Measurements from ENCODE around the gene ITPR2.
A peak's percentile ranks its signal among the peaks of the same experiment; 100 is the strongest.

Gene ITPR2

GRCh38 chr12:26402648-26403047 is 430.3 kb downstream of the ITPR2 start:
- TF ChIP-seq CTCF (IDR thresholded peaks at IDR 0.05; ENCODE audit: unreplicated experiment in 3 of 3) = peak in 1 of 3 experiments; percentile 23
- Mint-ChIP-seq H3K27me3 (ENCODE audit: low read depth) (no peaks in the 10 kb centered on the region), H3K27ac (no peak overlapping the region), H3K4me1 (peaks cover 9% of the 10 kb centered on the region), H3K4me3 (no peak overlapping the region), H3K9me3 (no peaks in the 10 kb centered on the region), H3K36me3 (ENCODE audit: low read depth) (no peaks in the 10 kb centered on the region)

GRCh38 chr12:26401874-26402273 is 431.1 kb downstream of the ITPR2 start:
- Mint-ChIP-seq H3K36me3 (ENCODE audit: low read depth) (no peaks in the 10 kb centered on the region), H3K9me3 (no peaks in the 10 kb centered on the region), H3K27me3 (ENCODE audit: low read depth) (no peaks in the 10 kb centered on the region), H3K27ac (no peak overlapping the region), H3K4me3 (no peak overlapping the region), H3K4me1 (peaks cover 5% of the 10 kb centered on the region)
- TF ChIP-seq CTCF (IDR thresholded peaks at IDR 0.05; ENCODE audit: unreplicated experiment in 3 of 3) = no peak

GRCh38 chr12:26400627-26401026 is 432.4 kb downstream of the ITPR2 start:
- no peaks in the 10 kb centered on the region for H3K4me1 Mint-ChIP-seq

GRCh38 chr12:26399381-26399780 is 433.6 kb downstream of the ITPR2 start:
- Mint-ChIP-seq H3K27ac (no peak overlapping the region), H3K4me1 (no peaks in the 10 kb centered on the region), H3K4me3 (no peak overlapping the region), H3K9me3 (no peaks in the 10 kb centered on the region), H3K27me3 (ENCODE audit: low read depth) (no peaks in the 10 kb centered on the region), H3K36me3 (ENCODE audit: low read depth) (no peaks in the 10 kb centered on the region)
- no peak for TF ChIP-seq CTCF (IDR thresholded peaks at IDR 0.05; ENCODE audit: unreplicated experiment in 3 of 3)

More at GRCh38 chr12:26400627-26401026, 432.4 kb downstream of the ITPR2 start:
- no peak for TF ChIP-seq CTCF (IDR thresholded peaks at IDR 0.05; ENCODE audit: unreplicated experiment in 3 of 3)
- H3K27ac Mint-ChIP-seq = no peak overlapping the region
- H3K27me3 Mint-ChIP-seq (ENCODE audit: low read depth) = no peaks in the 10 kb centered on the region
- no peaks in the 10 kb centered on the region for H3K9me3 Mint-ChIP-seq
- H3K36me3 Mint-ChIP-seq (ENCODE audit: low read depth) = no peaks in the 10 kb centered on the region
- H3K4me3 Mint-ChIP-seq = no peak overlapping the region

GRCh38 chr12:26396402-26396801 is 436.6 kb downstream of the ITPR2 start:
- TF ChIP-seq CTCF (IDR thresholded peaks at IDR 0.05; ENCODE audit: unreplicated experiment in 3 of 3) = no peak
- Mint-ChIP-seq H3K36me3 (ENCODE audit: low read depth) (peaks cover 6% of the 10 kb centered on the region), H3K27me3 (ENCODE audit: low read depth) (no peaks in the 10 kb centered on the region), H3K27ac (no peak overlapping the region), H3K4me3 (no peak overlapping the region), H3K4me1 (no peaks in the 10 kb centered on the region), H3K9me3 (no peaks in the 10 kb centered on the region)

GRCh38 chr12:26389343-26389742 is 443.7 kb downstream of the ITPR2 start:
- Mint-ChIP-seq H3K27ac (no peak overlapping the region), H3K4me3 (no peak overlapping the region), H3K4me1 (no peaks in the 10 kb centered on the region), H3K36me3 (ENCODE audit: low read depth) (peaks cover 18% of the 10 kb centered on the region), H3K9me3 (no peaks in the 10 kb centered on the region), H3K27me3 (ENCODE audit: low read depth) (peaks cover 4% of the 10 kb centered on the region)
- TF ChIP-seq CTCF (IDR thresholded peaks at IDR 0.05; ENCODE audit: unreplicated experiment in 3 of 3) = no peak

All from nephron (organoid).